ENCODE results near the gene CIDEA.
"Not testable (repeated sequence)": the region's sequence is repeated elsewhere in the genome, so short reads cannot be mapped to it uniquely, and the experiment has no call there.

CIDEA gene, protein sequence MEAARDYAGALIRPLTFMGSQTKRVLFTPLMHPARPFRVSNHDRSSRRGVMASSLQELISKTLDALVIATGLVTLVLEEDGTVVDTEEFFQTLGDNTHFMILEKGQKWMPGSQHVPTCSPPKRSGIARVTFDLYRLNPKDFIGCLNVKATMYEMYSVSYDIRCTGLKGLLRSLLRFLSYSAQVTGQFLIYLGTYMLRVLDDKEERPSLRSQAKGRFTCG

DNA sequence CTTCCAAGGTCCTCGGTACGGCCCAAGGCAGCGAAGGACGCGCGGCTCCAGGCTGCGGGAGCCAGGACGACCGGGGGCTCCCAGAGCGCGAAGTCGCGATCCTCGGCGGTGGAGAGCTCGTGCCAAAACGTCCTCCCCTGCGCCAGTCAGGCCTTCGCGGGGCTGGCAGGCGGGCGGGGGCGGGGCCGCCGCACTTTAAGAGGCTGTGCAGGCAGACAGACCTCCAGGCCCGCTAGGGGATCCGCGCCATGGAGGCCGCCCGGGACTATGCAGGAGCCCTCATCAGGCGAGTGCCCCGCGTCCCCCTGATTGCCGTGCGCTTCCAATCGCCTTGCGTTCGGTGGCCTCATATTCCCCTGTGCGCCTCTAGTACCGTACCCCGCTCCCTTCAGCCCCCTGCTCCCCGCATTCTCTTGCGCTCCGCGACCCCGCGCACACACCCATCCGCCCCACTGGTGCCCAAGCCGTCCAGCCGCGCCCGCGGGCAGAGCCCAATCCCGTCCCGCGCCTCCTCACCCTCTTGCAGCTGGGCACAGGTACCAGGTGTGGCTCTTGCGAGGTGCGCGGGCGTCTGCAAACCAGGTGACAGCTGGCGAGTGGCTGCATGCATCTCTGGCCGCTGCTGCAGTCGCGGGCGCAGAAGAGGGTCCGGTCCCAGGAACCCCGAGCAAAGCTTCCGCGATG, at the start of gene CIDEA:
TSS of gene CIDEA (plus strand) at position 226 of the 684 bp plus-strand sequence. CDS start at position 249, 23 bp downstream.
- no peak for FAIRE-seq
- no peak for DNase-seq (ENCODE audit: insufficient read length, low spot score)

DNA sequence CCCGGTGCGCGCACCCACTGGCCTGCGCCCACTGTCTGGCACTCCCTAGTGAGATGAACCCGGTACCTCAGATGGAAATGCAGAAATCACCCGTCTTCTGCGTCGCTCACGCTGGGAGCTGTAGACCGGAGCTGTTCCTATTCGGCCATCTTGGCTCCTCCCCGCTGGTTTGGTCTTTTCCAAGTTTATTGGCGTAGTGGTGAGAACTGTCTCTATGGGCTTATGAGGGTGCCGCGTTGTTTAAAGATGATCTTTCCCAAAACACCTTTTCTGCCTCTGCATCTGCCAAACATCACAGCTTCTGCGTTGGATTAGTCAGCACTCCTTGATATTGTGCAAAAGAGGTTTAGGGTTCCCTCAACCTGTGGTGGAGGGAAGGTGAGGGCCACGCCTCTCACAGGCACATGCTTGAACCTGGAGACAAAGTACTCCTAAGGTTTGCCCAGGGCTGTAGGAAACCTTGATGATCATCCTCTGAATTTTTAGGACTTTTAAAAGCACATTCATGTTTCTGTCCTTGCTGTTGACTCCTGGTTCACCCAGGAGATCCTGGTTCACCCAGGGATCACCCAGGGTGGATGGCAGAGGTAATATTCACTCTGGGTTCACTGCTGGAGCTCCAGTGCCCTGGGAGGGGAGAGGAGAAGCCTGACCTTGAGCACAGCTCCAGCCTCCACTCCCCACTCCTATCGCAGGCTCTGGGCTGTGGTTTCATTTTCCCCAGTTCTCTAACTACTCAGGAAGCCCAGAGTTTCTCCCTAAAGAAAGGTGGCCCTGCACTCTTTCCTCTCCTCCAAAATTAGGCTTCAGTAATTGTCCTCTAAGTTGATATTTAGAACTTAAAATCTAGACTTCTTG, 45.6 kb upstream of the CIDEA start:
- not testable (repeated sequence) for DNase-seq (ENCODE audit: insufficient read length, low spot score)

DNA sequence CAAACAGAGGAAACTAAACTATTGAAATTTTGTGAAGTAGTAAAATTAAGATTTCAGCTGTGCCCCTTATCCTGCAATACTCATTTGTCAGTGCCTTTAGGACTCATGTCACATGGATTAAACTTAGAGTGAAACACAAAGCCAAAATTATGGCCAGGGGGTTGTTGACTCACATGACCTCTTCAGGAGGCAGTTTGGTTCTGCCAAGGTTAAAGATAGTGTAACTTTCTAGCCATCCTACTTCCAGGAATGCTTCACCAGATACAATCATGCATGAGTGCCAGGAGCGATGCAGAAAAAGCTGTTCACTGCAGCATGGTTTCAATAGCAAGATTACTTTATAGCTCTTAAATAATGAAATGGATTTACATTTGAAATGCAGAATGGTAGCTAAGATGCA, 41.9 kb upstream of the CIDEA start:
- not testable (repeated sequence) for FAIRE-seq; DNase-seq (ENCODE audit: insufficient read length, low spot score)

More for the DNA sequence above, 45.6 kb upstream of the CIDEA start:
- FAIRE-seq: not testable (repeated sequence)

DNA sequence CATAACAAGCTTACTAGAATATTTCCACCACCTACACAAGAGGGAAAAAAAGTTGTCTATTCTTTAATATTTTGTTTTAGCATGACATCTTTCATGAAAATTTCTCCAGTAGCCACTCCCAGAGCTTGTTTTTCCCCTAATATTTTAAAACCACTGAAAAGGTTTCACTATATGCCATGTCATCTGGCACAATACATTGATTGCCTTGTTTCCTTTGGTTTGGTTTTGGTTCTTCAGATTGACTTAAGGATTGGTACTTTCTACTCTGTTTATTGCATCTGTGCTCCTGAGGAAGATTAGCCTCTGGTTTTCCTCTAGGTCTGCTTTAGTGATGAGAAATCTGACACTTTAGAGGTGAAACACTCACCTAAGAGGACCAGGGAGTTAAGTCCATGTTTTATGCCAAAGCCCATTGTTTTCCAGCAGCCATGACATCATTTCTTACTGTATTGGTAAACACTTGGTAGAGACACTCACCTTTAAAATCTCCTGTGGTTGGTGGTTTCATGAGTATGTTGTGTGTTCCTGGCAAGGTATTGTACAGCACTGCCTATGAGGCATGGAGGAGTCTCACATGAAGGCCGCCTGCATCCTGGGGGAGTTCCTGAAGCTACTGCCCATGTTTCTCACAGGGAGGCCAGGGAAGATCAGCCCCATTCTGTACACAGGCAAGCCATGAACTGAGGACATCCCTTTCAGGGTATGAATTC, 39.7 kb upstream of the CIDEA start:
- FAIRE-seq; DNase-seq (ENCODE audit: insufficient read length, low spot score): not testable (repeated sequence)

DNA sequence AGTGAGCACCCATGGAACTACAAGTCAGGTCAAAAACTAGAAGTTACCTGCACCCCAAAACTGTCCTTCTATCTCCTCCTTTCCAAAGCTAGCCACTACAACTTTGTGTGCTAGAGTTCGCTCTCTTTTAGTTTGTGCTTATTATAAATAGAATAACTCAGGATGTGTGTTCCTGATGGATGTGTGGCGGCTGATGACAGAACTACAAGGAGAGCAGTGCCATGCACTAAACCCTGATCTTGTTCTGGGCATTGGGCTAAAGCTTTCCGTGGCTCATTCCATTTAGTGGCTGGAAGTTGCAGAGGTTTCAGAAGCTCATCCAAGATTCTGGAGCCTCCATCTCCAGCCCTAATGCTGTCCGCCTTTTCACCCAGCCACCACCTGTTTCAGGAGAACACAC, 37.7 kb upstream of the CIDEA start:
- FAIRE-seq; DNase-seq (ENCODE audit: insufficient read length, low spot score): not testable (repeated sequence)

DNA sequence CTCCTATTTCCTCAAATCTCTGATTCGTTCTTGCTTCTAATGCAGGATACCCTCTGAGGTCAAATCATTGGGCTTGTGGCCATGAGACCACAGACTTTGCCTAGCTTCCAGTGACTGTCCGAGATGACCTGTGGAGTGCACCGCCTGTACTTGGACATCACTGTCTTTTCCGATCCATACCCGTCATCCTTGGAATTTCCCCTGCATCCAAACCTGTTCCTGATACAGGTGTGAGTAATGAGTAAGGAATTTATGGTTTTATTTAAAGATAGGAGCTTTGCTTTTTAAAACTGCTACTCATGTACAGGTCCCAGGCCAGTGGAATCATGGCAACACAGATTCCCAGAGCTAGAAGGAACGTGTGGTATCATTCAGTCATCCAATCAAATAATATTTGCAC, 35.6 kb upstream of the CIDEA start:
- DNase-seq (ENCODE audit: insufficient read length, low spot score); FAIRE-seq: not testable (repeated sequence)

DNA sequence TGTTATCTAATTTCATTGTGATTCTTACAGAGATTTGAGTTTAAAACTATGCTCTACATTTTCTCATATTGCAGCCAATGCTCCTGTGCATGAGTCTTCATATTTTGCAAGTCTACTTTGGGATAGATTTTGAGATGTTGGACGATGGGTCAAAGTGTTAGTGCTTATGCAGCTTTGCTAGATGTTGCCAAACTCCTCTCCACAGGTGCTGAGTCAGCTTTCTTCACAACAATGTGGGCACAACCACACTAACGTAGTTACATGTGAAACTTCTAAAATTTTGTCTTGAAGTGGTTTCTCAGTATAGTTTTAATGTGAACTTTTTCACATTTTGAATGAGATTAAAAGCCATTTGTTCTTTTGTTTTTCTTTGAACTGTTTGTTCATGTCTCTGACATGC, 32.1 kb upstream of the CIDEA start:
- not testable (repeated sequence) for DNase-seq (ENCODE audit: insufficient read length, low spot score); FAIRE-seq

DNA sequence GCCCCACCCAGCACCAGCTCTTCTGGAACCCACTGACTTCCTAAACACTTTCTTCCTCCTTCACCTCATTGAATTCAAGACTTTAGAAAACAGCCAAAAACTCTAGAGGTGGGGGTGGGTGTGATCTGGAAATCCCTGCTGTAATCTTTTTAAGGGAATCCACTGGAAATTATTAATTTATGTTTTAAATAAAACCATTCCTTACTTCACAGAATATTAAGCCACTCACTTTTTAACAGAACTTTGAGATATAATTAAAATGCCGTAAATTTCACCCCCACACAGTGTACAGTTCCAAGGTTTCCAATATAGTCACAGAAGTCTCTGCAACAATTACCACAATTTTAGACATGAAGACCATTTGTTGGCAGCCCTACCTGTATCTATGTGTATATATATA, 30.8 kb upstream of the CIDEA start:
- DNase-seq (ENCODE audit: insufficient read length, low spot score); FAIRE-seq: not testable (repeated sequence)

DNA sequence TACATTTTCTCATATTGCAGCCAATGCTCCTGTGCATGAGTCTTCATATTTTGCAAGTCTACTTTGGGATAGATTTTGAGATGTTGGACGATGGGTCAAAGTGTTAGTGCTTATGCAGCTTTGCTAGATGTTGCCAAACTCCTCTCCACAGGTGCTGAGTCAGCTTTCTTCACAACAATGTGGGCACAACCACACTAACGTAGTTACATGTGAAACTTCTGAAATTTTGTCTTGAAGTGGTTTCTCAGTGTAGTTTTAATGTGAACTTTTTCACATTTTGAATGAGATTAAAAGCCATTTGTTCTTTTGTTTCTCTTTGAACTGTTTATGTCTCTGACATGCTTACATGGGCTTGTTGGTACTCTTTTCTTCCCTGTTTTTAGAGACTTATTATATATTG, 27.4 kb upstream of the CIDEA start:
- FAIRE-seq; DNase-seq (ENCODE audit: insufficient read length, low spot score): not testable (repeated sequence)

DNA sequence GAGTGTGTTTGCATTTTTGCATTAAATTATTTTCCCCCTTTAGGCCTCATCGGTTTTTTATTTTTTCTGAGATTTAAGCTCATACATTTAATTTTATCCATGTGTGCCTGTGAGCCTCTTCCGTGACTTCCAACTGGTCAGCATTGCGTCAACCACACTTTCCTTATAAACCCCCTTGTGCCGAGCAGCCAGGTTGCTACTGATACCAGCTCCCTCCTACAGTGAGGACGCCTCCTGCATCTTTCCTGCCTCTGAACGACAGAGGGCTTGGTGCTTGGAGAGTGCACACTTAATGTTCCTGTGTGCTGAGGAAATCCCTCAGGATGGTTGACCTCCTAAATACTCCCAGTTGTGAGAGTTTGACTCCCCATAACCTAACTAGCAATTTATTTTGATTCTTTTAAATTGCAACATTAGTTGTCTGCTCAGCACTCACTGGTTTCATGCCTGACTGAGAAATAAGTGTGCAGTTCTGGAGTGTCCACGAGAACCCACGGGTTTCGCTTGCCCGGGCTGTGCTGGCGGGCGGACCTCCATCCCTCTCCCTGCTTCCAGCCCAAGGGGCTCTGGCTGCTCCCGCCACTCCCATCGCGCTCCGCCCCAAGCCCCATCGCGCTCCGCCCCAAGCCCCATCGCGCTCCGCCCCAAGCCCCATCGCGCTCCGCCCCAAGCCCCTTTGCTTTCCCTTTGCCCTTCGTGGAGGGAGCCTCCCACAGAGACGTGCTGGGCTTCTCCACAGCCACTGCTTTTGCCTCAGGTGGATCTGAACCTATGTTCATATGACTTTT, 26.6 kb upstream of the CIDEA start:
- DNase-seq (ENCODE audit: insufficient read length, low spot score): not testable (repeated sequence)
- peak; percentile 21 for FAIRE-seq

DNA sequence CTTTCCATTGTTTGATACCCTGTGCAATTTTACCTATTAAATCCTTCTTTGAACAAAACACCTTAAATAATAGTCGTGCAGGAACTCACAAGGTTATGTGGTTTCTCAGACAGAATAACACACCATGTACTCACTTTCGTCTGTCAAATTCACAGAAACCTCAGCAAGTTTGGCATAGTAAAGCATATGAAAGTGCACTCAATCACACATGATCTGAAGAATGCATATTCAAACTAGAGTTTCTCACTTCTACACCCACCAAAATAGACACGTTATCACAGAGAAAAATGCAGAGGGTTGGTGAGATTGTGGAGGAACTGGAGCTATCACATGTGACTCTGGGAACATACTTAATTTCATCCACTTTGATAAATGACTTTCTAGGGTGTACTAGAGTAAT, 25.9 kb upstream of the CIDEA start:
- not testable (repeated sequence) for FAIRE-seq; DNase-seq (ENCODE audit: insufficient read length, low spot score)

DNA sequence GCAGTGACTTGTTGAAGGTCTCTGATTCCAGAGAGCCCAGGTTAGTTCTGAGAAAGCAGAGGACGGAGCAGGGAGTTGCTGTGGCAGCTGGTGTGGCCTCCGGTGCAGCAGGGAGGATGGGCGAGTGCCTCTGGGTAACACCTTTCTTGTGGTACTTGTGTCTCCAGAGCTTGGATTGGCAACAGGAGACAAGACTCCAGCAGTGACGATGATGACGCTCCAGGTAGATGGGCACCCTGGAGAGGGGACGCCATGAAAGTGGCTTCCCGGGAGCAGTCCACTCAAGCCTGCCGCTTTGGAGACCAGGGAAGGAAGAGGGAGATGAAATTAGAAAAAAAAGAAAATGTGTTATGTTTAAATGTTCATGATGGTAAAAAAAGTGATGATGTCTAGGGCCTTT, 23.6 kb upstream of the CIDEA start:
- not testable (repeated sequence) for DNase-seq (ENCODE audit: insufficient read length, low spot score); FAIRE-seq

DNA sequence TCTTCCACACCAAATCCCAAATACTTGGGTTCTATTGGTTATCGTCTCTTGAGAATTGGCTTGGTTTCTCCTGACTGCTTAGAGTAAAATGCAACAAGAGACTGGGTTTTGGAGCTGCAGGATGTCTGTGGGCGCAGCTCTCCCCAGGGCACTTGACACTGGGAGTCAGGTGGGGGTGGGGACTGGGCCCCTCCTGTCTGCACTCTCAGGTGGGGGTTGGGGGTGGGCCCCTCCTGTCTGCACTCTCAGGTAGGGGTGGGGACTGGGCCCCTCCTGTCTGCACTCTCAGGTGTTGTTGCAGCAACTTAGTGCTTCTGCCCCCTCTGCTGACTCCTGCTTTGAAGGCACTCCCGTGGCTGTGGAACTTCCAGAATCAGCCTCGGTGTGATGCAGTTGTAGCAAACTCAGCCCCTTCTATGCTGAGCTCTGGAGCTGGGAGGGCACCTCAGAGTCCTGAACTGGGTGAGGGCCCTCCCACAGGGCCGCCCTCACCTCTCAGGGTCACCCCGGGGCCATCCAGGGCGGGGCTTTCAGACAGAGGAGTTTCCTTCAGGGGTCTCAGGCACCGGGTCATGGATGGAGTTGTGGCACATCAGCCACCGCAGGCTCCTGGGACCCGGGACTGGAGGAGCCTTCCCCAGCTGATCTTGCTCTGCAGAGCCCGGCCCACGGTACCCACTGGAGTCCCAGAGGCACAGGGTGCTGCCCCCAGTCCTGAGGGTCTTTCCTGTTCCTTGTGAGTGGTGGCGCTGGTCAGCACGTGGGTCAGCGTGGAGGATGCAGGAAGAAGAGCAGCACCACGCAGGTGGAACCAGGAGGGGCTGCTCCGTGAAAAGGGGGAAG, 22.9 kb upstream of the CIDEA start:
- FAIRE-seq: no peak
- DNase-seq (ENCODE audit: insufficient read length, low spot score): no peak

DNA sequence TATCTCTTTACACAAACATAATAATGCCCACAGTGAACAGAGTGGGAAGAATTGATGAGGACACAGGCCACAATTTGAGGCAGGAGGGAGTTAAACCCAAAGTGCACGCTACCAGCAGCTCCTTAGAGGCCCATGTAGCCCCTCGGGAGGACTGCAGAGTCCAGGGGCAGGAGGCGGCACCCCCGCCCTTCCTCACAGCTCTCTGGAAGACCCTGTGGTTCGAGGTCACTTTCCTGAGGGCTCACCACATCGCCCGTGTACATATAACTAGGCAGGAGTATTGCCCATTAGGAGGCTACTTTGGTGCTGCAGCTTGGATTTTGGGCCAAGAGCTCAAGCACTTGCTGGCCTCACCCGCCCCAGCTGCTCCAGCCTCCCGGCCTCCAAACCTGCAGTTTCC, 22.2 kb upstream of the CIDEA start:
- FAIRE-seq (no peak), DNase-seq (ENCODE audit: insufficient read length, low spot score) (no peak)

DNA sequence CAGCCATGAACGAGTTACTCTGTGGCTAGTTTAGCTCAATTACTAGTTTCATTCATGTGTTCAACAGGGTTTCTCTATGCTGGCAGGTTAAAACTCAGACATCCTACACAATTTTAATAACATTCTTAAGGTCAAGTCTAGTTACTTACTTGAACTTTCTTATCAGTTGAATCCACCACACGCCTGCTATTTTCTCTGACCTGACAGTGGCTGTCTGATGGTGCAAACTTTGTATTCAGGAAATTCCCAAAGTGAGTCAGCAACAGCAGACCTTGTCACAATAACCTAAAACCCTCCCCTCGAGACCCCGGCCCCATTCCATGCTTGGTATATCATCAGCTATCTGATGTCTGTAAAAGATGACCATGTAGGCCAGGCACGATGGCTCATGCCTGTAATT, 20.8 kb upstream of the CIDEA start:
- FAIRE-seq: no peak

DNA sequence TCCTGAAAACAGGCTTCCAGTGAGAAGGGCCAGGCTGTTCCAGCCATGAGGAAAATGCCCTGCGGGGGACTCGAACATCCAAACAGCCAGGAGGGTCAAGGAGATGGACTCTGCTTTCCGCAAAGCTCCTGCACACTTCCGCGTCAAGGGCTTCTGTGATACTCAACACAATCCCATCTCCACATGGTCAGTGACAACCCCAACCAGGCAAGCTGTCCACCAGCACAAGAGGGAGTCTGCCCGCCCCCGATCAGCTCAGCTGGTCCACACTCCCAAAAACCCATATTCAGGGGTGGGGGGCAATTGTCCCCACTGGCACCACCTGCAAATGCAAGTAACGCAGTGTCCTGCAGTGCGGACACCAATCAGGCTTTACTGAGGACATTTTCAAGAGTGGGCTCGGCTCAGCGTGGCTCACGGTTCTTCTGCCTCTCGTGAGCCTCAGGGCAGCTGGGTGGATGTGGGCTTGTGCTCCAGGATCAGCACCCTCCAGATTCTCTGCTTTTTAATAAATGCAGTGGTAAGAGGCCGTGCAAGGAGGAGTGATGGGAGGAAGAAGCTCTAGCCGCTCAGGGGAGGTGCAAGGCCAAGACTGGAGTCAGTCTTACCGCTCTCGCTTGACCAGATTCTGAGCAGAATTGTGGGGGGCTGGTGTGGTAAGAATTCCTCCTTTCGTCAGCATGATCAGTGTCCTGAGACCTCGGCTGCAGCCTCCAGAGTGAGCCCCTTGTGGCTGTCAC, 19.5 kb upstream of the CIDEA start:
- FAIRE-seq (no peak), DNase-seq (ENCODE audit: insufficient read length, low spot score) (no peak)

More for the DNA sequence above, 20.8 kb upstream of the CIDEA start:
- DNase-seq (ENCODE audit: insufficient read length, low spot score): no peak

DNA sequence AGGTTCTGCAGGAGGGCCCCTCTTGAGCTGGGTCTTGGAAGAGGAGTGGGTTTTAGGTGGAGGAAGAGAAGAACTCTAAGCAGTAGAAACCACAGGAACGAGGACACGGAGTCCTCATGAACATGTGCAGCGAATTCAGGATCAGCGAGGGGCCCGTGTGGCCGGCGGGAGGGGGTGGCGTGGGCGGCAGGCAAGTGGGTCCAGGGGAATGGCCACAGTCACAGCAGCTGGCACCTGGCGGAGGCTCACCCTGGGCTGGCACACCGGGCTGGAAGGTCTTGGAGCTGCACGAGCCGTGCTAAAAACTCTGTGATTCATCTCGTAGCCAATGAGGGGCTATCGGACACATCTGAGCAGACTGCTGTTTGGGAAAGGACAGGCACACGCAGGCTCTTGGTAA, 18.0 kb upstream of the CIDEA start:
- DNase-seq (ENCODE audit: insufficient read length, low spot score) (no peak), FAIRE-seq (no peak)
